NCI-H2029 treated with DMSO at 0.1 percent for 48 hours (cell line): ENCODE measurements around the gene CCRL2.
"Not testable (repeated sequence)": the region's sequence is repeated elsewhere in the genome, so short reads cannot be mapped to it uniquely, and the experiment has no call there.

Source experiments
- DNase-seq: peaks from one replicate; lab custom pipeline; 2025; lab: John Stamatoyannopoulos, UW

CCRL2 gene

DNA sequence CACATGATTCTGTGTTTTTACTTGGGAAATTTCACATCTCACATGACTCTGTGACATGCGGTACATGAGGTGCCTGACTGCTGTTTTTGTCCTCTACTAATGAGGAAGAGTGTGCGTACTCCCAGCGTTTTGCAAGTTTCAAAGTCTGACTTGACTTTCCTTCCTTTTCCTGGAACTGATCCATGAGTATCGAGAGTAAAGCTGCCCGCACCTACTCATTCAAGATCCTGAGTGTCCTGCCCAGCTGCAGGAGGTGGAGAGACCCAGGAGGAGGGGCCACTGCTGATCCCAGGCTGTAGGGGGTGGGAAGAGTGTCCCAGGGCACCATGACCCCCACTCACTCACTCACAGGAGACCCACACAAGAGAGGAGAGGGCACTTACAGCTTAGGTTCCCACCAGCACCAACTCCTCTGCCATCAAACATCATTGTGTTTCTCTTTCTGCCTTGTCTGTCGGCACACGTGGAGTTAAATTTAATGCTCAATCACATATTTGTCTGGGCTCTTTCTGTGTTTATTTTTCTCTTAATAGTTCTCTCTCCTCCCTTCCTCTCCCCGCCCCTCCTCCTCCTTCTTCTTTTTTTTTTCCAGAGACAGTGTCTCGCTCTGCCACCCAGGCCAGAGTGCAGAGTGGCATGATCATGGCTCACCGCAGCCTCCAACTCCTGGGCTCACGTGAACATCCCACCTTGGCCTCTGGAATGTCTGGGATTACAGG, 1.6 kb upstream of the CCRL2 start:
- peak; percentile 74 for DNase-seq

DNA sequence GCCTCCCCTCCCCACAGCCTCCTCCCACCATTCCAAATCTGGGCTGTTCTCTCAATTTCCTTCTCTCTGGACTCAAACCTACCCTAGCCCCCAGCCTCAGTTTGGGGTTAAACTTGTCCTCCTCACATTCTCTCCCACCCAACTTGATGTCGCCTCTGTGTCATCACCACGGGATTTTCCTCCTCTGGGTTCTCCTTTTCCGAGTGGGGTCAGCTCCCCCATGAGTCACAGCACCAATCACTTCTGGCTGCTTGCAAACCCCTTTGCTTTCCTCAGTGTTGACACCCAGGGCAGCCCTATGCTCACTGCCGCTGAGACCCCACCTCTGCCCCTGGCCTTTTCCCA, 644 bp upstream of the CCRL2 start:
- no peak for DNase-seq

DNA sequence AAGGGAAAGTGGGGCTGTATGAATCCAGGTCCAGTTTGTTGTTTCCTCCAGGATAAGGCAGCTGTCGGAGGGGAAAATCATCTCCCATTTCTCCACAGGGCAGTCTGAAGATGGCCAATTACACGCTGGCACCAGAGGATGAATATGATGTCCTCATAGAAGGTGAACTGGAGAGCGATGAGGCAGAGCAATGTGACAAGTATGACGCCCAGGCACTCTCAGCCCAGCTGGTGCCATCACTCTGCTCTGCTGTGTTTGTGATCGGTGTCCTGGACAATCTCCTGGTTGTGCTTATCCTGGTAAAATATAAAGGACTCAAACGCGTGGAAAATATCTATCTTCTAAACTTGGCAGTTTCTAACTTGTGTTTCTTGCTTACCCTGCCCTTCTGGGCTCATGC, 911 bp downstream of the CCRL2 start:
- DNase-seq, result no peak

DNA sequence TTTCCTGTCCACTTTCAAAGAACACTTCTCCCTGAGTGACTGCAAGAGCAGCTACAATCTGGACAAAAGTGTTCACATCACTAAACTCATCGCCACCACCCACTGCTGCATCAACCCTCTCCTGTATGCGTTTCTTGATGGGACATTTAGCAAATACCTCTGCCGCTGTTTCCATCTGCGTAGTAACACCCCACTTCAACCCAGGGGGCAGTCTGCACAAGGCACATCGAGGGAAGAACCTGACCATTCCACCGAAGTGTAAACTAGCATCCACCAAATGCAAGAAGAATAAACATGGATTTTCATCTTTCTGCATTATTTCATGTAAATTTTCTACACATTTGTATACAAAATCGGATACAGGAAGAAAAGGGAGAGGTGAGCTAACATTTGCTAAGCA, 1.8 kb downstream of the CCRL2 start:
- DNase-seq, result no peak

DNA sequence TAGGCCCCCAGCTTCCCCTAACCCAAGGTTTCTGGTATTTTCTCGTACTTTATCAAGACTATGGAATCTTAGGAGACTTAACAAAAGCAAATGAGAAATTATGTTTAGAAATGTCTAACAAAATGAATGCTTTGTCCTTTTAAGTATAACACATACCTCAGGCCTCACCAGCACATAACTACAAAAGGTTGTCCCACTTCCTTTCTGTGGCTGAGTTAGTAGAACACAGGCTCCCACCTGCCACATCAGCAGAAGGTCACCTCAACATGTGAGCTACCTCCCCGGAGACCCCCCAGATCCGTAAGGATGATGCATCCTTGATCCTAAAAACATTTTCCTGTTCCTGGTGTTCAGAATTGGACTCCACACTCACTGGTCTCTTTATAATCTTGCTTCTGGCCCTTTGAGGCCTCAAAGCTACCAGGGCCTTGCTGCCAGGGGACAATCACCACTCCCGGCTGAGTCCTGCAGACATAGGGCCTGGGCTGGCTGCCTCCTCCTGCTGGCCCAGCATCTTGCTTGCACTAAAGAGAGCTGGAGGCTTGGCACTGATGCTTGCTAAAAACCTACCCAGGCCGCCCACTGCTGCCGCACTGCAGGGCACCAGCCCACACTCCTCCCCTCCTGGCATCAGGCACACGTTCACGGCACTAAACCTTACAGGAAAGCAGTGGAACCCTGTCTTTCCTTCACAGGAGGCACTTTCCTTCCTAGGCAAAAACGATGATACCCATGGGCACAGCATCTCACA, 2.9 kb downstream of the CCRL2 start:
- no peak for DNase-seq

DNA sequence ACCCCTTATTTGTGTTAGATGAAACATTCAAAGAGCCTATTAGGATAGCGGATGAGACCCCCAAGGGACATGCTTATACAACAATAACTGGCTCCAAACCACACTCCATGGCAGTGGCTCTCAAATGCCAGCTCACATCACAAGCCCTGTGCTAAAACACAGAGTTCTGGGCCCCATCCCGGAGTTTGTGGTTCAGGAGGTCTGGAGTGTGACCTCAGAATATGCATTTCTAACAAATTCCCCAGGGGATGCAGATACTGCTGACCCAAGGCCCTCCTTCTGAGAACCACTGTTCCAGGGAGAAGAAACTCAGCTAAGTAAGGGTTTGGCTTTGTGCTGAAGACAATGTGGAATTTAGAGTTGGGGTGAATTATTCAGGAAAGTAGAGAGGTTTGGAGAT, 3.6 kb downstream of the CCRL2 start:
- DNase-seq, result no peak

DNA sequence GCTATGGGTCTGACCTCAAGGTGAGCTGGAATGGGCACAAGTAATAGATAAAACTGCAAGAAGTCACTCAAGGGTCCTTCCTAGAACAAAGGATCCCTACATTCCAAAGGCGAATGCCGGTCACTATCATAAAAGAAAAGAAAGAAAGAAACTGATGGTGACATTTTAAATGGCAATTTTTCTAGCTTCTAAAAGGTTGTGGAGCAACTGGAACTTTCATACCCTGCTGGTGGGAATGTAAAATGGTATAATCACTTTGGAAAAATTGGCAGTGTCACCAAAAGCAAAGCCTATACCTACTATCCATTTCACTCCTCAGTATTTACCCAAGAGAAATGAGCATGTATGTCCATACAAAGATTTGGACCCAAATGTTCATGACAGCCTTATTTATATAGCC, 4.2 kb downstream of the CCRL2 start:
- DNase-seq, result no peak

DNA sequence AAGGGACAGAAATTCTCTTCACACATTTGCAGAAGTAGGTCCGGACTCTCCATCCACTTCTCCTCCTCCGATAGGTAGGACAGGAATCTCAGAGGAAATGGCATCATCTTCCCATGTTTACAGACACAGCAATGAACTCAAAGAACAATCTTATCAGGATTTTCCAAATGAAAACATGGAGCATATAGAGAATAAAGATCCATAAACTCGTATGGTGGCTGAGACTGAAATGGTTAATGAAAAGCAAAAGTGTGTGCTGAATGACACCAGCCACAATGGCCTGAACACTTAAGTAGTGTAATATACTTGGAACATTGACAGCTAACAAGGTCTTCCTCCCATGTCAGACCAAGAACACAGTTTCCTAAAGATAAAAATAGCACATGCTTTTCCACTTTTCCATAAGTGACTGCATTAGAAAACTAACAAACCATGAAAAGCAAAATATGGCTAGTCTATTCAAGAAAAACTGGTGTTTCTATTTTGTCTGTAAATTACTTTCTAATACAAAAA, 5.8 kb downstream of the CCRL2 start:
- peak; percentile 31 for DNase-seq

DNA sequence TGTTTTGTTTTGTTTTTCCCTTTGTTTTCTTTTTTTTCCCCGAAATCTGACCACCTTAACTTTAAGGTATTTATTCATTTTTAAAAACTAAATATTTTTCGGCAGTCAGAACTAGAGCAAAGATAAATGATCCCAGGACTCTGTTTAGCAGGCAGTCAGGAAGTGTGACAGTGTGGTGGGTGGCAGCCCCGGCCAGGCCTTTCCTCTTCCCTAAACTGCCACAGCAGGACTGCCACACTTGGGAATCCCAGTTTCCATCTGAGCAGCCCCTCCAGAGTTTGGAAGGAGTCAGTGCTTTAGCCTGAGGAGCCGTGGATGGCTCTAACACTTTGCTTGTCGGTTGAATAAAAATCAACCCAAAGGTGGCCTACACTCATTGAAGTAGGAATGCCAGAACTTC, 6.9 kb downstream of the CCRL2 start:
- DNase-seq, result no peak

DNA sequence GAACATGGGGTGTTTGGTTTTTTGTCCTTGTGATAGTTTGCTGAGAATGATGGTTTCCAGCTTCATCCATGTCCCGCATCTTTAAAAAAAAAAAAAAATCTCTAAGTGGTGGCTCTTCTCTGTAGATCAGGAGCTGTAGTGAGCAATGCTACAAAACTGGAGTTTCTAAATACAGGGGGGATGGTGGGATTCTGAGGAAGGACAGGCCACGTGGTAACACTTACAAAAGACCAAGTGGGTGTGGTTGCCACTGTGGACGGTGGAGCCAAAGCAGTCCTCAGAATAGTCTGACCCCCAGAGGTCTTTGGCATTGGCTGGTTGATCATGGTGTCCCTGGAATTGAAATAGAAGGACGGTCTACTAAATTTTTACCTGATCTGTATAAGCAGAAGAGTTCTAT, 7.7 kb downstream of the CCRL2 start:
- no peak for DNase-seq

DNA sequence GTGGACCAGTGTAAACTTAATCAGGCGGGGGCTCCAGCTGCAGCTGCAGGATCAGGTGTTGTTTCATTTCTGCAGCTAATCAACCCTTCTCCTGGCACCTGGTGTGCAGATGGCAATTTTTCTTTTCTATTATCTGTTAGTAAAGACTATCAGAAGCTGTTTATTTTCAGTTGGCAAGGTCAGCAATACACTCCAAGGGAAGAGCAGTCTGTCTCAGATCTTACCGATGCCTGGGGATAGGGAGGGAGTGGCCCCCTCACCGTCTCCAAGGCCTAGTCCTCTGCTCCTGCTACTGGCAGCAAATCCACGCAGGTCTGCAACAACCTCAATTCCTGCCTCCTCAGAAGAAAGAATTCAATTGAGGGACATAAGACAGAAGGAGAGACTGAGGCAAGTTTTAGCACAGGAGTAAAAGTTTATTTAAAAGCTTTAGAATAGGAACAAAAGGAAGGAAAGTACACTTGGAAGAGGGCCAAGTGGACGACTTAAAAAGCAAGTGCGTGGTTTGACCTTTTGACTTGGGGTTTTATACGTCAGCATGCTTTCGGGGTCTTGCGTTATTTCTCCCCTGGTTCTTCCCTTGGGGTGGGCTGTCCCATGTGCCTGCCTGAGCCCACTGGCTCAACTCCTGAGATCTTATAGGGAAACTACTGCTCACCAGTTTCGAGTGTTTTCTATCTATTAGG, 9.2 kb downstream of the CCRL2 start:
- peak; percentile 63 for DNase-seq

DNA sequence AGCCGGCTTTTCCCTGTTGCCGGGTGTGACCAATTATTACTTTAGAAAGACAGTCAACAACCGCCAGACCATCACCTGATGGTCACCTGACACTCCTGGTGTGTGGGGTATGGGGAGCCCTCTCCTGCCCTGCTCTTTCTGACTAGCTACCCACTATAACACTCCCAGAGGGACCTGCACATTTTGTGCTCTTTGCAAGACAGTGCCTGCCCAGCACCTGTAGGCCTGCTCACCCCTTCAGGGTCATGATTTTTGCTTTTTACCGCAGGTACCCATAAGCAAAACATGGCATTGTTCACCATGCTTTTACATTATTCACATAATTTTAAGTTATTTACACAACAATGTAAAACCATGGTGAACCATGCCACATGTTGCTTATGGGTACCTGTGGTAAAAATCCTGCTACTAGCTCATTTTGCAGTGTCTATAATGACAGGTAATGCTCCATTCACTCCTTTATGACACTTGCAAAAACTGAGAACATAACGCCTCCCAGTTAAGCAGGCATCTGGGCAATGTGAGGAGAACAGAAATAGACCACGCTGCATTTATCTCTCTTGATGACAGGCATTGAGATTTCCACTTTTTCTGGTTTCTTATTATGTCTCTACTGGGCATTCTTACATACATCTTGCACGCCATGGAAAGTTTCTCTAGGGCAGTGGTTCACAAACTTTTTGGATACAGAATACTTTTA, 9.9 kb downstream of the CCRL2 start:
- no peak for DNase-seq

DNA sequence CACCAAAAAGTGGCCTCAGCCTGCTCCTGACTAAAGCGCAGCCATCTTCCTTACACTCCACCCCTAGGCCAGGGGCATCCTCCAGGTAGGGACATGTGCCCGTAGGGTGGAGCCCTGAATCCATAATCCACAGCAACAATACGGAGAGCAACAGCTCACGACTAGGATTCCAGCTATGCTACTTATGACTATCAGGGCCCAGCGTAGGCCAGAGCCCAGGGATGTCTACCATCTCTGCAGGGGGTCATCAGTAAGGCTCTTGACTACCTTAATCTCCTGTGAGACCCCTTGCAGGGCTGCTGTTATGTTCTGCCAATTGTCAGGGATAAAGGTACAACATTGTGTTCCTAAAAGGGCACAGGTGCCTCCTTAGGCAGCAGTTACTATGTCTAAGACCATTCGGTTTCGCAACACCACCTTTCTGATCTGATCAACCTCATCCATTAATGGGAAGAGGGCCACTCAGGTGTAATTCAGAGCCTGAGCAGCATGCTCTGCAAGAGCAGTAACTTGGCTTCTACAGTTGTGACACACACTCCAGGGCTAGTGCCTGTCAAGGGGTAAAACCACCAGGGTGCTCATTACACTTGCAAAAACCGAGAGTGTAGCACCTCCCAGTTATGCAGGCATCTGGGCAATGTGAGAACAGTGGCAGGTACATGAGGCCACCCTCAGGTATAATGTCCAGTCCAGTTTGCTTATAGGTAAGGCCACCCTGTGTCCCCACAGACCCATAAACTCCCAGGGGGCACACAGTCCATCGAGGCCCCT, 11.0 kb downstream of the CCRL2 start:
- no peak for DNase-seq

DNA sequence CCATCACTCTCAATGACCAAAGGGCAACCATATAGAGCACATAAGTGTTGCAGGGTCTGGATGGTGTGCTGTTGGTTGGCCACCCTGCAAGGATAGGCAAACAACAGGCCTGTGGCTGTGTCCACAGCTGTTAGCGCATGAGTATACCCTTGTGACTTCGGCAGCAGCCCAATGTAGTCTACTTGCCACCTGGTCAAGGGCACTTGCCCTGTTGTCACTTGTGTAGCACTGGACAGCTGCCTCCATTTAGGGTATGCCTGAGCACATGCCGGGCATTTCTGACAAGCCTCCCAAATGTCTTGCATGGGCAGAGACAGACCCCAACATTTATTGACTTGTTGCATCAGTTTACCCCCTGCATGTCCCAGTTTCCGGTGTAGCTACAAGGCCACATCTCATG, 12.8 kb downstream of the CCRL2 start:
- DNase-seq, result no peak

DNA sequence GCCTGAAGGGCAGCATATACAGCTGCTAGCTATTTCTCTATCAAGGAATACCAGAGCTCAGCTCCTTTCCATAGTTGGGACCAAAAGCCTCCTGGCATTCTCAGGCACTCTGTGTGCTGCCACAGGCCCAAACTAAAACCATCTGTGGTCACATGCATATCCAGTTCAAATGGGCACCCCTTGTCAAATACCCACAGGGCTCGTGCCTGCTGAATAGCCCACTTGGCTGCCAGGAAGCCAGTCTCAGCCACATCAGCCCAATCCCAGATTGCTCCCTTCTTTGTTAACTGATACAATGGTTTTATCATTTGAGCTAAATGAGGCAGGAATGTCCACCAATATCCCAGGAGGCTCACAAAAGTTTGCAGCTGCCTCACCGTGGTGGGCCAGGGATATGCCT, 13.9 kb downstream of the CCRL2 start:
- DNase-seq, result no peak

DNA sequence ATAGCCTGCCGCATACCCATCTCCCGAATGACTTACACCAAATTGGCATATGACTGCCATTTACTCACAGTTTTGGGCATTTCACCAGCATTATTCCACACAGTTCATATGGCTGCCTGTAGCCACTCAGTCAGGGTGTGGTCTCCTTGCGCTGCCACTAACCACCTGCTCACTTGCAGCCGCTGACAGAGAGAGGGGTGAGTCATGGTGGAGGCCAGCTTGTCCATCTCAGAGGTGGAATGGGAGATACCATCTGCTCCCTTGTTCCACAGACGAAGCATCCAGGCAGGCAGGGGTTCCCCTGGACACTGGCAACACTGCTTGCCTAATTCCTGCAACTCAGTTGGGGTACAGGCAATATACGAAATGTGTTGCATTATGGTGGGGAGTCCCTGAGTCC, 15.6 kb downstream of the CCRL2 start:
- peak; percentile 56 for DNase-seq

DNA sequence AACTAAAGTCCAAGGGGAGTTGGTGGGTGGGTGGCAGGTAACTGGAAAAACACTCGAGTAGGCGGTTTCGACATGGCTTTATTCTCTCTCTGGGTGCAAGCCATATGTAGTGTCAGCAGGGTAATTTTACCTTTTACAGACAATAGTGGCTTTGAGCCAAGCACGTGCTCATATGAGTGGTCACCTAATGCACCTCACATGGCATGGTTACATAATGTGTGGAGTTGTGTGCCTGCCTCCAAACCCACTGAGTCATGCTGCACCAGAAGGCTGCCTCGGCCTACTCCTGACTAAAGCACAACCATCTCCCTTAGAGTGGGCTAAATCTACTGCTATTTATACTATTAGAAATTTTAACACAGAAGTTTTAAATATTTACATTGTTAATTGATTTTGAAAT, 16.5 kb downstream of the CCRL2 start:
- peak; percentile 81 for DNase-seq

DNA sequence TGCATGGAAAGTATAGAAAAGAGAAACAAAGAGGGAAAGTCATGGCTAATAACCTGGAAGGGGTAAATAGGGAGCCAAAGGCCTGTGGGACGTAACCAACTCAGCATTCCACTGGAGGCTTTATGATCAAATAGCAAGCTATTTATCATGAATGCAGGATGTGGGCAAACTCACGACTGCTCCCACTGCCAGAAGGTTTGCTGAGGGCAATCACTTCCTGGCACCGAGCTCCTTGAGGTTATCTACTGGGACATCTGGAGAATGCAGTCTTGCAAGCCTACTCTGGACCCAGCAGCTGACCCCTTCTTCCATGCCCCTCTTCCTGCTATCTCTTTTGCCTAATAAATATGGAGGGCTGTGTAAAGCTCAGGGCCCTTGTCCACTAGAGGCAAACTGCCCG, 19.4 kb downstream of the CCRL2 start:
- not testable (repeated sequence) for DNase-seq

DNA sequence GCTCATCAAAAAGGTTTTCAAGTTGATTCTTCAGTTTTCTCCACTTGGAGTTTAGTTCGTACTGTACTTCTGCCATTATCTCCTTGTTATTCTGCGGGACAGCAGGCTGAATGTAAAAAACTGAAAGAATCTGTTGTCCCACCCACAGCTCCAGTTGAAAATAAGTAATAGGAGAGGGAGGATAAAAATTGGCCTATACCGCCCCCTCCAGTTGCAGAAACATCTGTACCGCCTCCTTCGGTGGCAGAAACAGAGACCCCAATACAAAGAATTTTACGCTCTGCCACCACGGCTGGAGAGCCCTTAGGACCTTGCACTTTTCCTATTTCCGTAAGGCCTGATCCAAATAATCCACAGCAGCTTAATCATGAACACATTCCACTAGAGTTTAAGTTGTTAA, 20.3 kb downstream of the CCRL2 start:
- not testable (repeated sequence) for DNase-seq

DNA sequence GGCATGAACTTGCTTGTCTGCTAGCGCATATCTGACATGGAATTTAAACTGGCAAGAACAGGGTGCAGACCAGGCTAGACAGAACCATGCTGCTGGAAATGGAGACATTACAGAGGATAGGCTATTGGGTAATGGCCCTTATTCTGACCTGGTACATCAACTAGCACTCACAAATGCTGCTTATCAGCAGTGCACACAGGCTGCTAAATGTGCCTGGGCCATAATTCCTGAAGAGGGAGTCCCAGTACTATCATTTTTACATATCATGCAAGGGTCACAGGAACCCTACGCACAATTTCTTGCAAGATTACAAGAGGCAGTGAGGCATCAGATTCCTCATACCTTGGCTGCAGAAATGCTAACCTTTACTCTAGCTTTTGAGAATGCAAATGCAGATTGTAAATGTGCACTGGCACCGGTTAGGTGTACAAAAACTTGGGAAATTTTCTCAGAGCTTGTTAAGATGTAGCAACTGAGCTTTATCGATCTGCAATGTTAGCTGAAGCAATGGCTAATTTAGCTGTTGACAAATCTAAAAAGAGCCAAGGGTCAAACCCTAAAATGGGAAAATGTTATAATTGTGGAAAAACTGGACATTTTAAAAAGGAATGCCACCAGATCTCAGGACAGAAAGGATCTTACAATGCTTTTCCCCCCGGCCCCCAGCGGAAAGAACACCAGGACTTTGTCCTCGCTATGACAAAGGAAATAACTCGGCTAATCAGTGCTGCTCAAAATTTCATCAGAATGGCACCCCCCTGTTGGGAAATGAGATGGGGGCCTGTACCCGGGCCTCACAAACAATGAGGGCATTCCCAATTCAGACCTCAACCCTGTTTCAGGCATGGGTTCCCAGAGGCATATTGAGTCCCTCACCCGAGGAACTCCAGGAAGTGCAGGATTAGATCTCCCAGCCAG, 21.1 kb downstream of the CCRL2 start:
- no peak for DNase-seq

DNA sequence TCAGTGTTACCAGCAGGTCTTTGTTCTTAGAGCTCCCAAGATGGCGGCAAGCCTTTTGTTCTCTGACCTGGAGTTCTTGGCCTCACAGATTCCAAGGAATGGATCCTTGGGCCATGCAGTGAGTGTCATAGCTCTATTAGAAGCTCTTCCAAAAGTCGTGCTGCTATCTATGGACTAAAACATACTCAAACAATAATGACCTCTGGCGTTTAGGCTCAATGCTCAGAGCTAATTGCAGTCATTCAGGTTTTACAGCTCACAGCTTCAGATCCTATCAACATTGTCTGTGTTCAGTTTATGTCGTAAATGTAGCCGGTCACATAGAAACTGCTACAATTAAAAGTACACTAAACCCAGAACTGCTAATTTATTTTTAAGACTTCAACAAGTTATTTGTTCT, 22.2 kb downstream of the CCRL2 start:
- no peak for DNase-seq
